ENCODE results near the gene HGFAC. TPM values are rescaled to one million over a fixed set of nuclear protein-coding genes. Genes with fewer than 3 reads are reported as not detected.

The HGFAC gene
- total RNA-seq, 4 donors from 2014 or later, result 0.54 TPM; not detected in 3

DNA sequence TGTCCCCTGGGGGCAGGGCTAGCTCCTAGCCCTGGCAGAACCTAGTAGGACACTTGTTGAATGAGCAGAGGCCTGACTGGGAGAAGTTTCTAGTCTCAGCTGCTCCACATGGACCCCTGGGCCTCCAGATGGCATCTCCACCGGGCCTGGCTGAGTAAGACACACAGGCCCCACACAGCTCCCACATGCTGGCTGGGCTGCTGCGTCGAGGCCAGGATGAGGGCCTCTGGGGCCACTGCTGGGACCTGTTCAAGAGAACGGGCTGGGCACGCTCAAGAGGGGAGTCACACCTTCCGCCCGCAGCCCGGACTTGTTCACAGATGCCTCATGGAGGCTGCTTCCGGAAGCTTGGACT, 4.2 kb upstream of the HGFAC start:
- Histone ChIP-seq H3K36me3 (no peaks in the 10 kb centered on the region), H3K27ac (no peak overlapping the region), H3K4me3 (replicated peaks in 1 of 3) (no peak overlapping the region), H3K9me3 (no peaks in the 10 kb centered on the region), H3K4me1 (no peaks in the 10 kb centered on the region), H3K27me3 (no peaks in the 10 kb centered on the region)
- intact Hi-C loops (cut with DNase I), result no loop called here
- WGBS, 2 donors, result 79% methylated on average over 8 of the region's 9 CpGs; no CpG with 5 or more reads in 1 of the 2 donors
- no peak for DNase-seq
- TF ChIP-seq, protein P1, sequence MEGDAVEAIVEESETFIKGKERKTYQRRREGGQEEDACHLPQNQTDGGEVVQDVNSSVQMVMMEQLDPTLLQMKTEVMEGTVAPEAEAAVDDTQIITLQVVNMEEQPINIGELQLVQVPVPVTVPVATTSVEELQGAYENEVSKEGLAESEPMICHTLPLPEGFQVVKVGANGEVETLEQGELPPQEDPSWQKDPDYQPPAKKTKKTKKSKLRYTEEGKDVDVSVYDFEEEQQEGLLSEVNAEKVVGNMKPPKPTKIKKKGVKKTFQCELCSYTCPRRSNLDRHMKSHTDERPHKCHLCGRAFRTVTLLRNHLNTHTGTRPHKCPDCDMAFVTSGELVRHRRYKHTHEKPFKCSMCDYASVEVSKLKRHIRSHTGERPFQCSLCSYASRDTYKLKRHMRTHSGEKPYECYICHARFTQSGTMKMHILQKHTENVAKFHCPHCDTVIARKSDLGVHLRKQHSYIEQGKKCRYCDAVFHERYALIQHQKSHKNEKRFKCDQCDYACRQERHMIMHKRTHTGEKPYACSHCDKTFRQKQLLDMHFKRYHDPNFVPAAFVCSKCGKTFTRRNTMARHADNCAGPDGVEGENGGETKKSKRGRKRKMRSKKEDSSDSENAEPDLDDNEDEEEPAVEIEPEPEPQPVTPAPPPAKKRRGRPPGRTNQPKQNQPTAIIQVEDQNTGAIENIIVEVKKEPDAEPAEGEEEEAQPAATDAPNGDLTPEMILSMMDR (IDR thresholded peaks at IDR 0.05), result no peak
- no peak for TF ChIP-seq POLR2A (IDR thresholded peaks at IDR 0.05)

DNA sequence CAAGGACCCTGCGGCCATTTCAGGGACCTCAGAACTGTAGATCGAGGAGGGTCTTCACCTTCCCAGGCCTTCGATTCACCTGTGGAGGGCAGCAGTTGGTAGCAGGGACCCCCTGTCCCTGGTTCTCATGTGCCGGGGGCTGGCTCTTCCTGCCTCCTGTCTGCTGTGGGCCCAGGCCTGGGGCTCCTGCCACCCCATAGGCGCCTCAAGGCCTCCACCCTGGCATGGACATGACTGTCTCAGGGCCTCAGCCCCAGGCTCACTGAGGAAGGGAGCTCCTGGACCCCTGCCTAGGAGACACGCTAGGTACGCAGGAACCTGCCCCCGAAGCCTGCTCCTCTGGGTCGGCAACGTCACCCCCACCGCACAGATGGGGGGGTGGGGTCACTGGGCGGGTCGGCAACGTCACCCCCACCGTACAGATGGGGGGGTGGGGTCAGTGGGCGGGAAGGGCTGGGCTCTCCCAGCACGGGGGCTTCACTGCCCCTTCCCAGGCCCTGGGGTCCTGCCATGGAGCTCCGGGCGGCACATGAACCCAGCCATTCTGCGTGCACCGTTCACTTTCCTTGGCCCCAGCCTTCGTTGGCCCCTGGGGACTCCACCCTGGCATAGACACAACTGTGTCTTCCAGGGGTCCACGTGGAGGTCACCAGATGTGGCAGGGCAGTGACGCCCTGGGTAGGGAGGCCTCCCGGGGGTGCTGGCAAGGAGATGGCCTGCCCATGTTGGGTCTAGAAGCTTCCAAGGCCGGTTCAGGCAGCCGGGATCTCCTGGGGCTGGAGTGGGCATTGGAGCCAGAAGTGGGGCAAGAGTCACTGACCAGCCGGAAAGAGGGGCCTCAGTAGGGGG, 3.5 kb upstream of the HGFAC start:
- Histone ChIP-seq H3K4me3 (replicated peaks in 1 of 3) (no peak overlapping the region), H3K27me3 (no peaks in the 10 kb centered on the region), H3K4me1 (no peaks in the 10 kb centered on the region), H3K27ac (no peak overlapping the region), H3K36me3 (no peaks in the 10 kb centered on the region), H3K9me3 (no peaks in the 10 kb centered on the region)
- WGBS, 2 donors, result 67 to 75% methylated on average over 14 to 17 of the region's 28 CpGs
- intact Hi-C loops (cut with DNase I), result no loop called here
- TF ChIP-seq POLR2A (IDR thresholded peaks at IDR 0.05), result no peak
- TF ChIP-seq, protein P1 (IDR thresholded peaks at IDR 0.05), result no peak
- DNase-seq, result no peak

DNA sequence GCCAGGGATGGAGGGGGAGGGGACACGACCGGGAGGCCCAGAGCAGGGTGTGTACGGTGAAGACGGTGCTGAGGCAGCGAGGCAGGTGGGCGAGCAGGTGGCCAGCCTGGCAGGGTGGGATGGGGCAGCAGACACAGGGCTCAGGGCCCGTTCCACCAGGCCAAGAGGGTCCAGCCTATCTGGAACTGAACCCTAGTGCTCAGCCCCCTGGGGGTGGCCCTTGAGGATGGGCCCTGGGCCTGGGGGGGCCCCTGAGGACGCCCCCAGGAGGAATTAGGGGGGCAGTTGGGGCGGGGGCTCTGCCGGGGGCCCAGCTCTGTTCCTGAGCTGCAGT, 3.0 kb upstream of the HGFAC start:
- H3K4me3 ChIP-seq (replicated peaks in 1 of 3), result no peak overlapping the region
- 57 to 75% methylated on average over 6 to 7 of the region's 10 CpGs for WGBS, 2 donors
- no peaks in the 10 kb centered on the region for H3K4me1 ChIP-seq
- H3K27ac ChIP-seq, result no peak overlapping the region
- no peaks in the 10 kb centered on the region for H3K9me3 ChIP-seq
- DNase-seq, result no peak
- no peak for TF ChIP-seq POLR2A (IDR thresholded peaks at IDR 0.05)
- TF ChIP-seq, protein P1 (IDR thresholded peaks at IDR 0.05), result no peak
- H3K36me3 ChIP-seq, result no peaks in the 10 kb centered on the region
- intact Hi-C loops (cut with DNase I), result no loop called here
- no peaks in the 10 kb centered on the region for H3K27me3 ChIP-seq

DNA sequence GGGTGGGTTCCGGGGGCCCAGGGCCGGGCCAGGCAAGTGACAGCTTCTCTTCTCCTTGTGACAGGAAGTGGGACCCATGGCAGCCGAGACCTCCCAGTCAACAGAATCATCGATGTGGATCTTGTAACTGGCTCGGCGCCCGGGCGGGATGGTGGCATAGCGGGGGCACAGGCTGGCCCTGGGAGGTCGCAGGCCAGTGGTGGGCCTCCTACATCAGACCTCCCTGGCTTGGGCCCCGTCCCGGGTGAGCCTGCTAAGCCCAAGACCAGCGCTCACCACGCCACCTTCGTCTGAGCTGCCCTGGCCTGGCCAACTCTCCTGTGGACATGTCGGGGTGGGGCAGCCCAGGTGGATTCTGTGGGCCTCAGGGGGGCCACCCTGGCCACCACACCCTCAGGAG, 2.4 kb upstream of the HGFAC start:
- Histone ChIP-seq H3K36me3 (no peaks in the 10 kb centered on the region), H3K4me3 (replicated peaks in 1 of 3) (no peak overlapping the region), H3K27ac (no peak overlapping the region), H3K4me1 (no peaks in the 10 kb centered on the region), H3K9me3 (no peaks in the 10 kb centered on the region), H3K27me3 (no peaks in the 10 kb centered on the region)
- no peak for DNase-seq
- WGBS, 2 donors, result 61% methylated on average over 12 of the region's 16 CpGs; no CpG with 5 or more reads in 1 of the 2 donors
- TF ChIP-seq POLR2A (IDR thresholded peaks at IDR 0.05), result no peak
- TF ChIP-seq, protein P1 (IDR thresholded peaks at IDR 0.05), result no peak
- intact Hi-C loops (cut with DNase I), result no loop called here

DNA sequence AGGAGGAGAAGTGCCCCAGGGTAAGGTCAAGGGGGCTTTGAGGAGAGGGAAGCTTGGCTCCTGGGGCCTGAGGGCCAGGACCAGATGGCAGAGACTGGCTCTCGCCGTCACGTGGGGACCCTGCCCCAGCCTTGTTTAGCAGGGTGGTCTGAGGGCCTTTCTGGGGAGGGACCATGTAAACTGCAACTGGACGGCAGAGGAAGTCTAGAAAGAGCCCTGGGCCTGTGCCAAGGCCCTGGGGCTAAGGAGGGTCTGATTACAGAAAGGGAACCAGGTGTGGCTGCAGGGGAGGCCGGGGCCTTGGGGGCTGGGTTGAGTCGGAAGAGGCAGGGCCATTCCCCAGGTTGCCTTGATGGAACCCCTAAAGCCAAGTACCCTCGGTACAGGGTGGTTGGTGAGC, 1.8 kb upstream of the HGFAC start:
- Histone ChIP-seq H3K27me3 (no peaks in the 10 kb centered on the region), H3K4me1 (no peaks in the 10 kb centered on the region), H3K27ac (no peak overlapping the region), H3K9me3 (no peaks in the 10 kb centered on the region), H3K4me3 (replicated peaks in 1 of 3) (no peak overlapping the region), H3K36me3 (no peaks in the 10 kb centered on the region)
- intact Hi-C loops (cut with DNase I), result no loop called here
- TF ChIP-seq, protein P1 (IDR thresholded peaks at IDR 0.05), result no peak
- TF ChIP-seq POLR2A (IDR thresholded peaks at IDR 0.05), result no peak
- no peak for DNase-seq
- 73 to 75% methylated on average over 7 of the region's 7 CpGs for WGBS, 2 donors

All from thyroid gland (tissue), 4 donors.